GM19025 (cell line): ENCODE data around the gene OSBPL5.

Source experiments
- ATAC-seq: cut with Tn5 transposase; IDR thresholded peaks from one replicate; pipeline ENCODE4 v1.9.1; 2021; ENCODE audit warnings: mild to moderate bottlenecking, low read depth, moderate library complexity; ENCODE audit not compliant: unreplicated experiment

OSBPL5 gene

GRCh38 chr11:3136546-3137455 lies 28.3 kb downstream of the OSBPL5 start:
- ATAC-seq = no peak

- no peak for ATAC-seq
Observed at GRCh38 chr11:3135481-3136440, 29.3 kb downstream of the OSBPL5 start.

DNA sequence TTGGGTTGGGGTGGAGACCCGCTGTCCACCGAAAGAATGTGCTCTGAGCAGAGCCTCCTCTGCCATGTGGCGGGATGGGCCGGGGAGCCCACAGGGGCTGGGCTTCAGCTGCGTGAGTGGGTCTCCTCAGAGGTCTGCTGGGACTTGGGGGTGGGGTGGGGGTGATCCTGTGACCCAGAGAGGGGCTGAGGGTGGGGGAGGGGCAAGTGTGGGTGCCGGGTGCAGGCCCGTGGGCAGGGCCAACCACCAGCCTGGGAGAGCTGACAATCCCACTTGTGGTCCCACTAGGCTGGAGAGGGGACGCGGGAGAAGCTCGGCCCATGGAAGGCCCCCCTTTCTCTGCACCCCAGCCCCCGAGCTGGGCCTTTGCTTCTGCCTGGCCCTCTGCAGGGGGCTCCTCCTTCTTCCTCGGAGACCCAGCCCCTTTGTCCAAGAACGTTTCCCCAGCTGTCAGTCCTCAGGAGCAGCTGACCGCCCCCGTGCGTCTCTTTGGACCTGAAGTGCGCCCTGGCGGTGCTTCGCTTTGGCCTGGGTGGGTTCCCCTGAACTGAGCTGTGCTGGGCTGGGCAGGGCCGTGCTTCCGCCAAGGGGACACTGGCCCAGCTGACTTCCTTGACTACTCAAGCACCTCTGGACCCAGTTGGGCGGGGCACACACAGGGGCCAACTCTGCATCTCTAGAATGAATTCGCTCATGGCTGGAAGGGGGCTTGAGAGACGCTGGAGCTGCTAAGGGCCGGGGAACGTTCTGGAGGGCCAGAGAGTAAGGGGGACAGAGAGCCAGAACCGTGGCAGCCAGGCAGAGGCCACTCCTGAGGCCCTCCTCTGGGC lies 30.2 kb downstream of the OSBPL5 start:
- ATAC-seq = no peak

GRCh38 chr11:3134218-3134621 lies 30.9 kb downstream of the OSBPL5 start:
- ATAC-seq = no peak

DNA sequence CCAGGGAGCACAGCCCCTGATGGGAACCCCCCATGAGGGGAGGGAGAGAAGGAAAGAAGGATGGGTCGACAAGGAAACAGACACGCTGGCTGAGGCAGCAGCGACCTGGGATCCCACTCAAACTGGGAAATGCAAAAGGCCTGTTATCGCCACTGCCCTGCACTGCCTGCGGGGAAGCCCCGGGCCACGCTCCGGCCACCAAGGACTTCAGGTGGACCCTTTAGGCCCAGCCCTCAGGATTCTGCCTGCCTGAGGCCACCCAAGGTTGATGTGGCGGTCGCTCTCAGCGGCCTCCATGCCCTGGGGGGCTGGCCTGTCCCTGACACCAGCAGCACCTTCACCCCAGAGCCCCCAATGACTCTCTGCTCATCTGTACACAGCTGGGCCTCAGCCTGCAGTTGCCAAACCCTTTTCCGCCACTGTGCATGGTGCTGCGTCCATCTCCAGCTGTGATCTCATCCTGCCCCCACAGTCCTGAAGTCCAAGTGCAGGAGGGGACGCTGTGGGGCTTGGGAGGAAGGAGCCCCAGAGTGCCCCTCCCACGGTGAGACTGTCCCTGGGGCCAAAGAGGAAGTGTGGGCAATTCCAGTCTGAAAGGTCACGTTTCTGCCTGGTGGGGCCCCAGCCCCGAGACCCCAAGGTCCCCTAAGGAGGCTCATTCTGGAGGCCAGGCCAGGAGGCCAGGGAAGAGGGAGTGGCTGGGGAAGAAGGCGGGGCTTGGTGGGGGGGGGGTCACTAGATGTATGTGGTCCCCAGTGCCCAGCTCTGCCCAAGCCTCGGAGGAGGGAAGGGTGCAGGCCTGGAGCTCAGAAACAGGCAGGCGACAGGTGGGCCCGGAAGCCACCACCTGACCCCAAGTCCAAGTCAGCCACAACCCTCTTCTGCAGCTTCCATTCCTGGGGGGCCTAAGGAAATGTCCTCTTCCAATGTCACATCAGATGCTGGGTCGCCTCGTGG lies 31.6 kb downstream of the OSBPL5 start:
- no peak for ATAC-seq

- ATAC-seq = no peak
Observed at GRCh38 chr11:3132831-3133260, 32.3 kb downstream of the OSBPL5 start.

- no peak for ATAC-seq
Observed at GRCh38 chr11:3132271-3132781, 32.8 kb downstream of the OSBPL5 start.

DNA sequence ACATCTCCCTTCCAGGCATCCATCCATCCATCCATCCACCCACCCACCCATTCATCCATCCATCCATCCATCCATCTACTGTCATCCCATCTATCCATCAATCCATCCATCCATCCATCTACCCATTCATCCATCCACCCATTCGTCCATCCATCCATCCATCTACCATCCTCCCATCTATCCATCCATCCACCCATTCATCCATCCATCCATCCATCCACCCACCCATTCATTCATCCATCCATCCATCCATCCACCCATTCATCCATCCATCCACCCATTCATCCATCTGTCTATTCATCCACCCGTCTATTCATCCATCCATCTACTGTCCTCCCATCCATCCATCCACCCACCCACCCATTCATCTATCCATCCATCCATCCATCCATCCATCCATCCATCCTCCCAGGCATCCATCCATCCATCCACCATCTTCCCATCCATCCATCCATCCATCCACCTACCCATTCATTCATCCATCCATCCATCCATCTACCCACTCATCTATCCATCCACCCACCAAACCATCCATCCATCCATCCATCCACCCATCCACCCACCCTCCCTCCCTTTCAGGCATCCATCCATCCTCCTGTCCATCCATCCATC lies 33.7 kb downstream of the OSBPL5 start:
- ATAC-seq = no peak

- ATAC-seq = no peak
Observed at GRCh38 chr11:3130269-3131071, 34.6 kb downstream of the OSBPL5 start.

- ATAC-seq = no peak
Observed at GRCh38 chr11:3129591-3130268, 35.4 kb downstream of the OSBPL5 start.

DNA sequence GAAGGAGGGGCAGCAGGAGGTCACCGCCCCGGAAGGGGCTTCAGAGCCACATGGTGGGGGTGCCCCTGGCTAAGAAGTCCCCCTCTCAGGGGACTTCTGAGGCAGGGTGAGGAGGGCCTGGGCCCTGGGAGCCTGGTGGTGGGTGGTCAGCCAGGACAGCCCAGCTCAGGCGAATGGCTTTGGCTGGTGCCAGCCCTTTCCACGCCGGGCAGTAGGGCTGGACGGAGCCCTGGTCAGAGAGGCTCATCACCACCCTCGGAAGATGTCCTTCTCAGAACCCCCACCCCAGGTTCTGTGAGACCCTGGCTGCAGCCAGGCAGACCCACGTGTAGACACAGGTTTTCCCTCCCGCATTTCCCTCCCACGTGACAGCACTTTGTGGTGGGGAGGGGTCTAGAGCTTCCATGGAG lies 35.9 kb downstream of the OSBPL5 start:
- no peak for ATAC-seq

- ATAC-seq = no peak
Observed at GRCh38 chr11:3128356-3129180, 36.5 kb downstream of the OSBPL5 start.

DNA sequence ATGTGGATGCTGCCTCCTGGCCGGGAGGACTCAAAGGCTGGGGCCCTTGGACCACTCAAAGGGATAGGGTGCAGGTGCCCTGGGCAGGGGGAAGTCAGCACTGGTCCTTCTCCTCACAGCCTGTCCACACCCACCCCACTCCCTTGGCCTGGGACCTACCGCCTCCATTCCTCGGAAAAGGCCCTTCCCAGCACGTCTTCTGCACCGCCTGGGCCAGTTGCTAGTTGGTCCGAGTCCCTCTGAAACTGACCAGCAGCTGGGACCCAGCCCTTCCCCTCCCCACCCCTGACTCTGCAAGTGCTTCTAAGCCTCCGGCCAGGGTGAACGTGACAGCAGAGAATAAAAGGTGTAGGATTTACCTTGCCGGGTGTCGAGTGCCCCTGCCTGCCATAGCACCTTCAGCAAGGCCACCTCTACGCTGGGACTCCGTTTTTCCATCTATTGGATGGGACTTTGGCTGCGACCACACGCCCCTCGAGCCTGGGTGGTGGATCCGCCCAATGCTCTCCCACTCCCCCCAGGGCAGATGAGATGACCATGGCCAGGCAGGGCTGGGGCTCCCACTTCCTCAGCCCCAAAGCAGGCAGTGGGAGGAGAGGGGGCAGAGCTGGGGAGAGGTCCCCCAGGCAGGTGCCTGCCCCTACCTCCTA lies 37.3 kb downstream of the OSBPL5 start:
- ATAC-seq = no peak

DNA sequence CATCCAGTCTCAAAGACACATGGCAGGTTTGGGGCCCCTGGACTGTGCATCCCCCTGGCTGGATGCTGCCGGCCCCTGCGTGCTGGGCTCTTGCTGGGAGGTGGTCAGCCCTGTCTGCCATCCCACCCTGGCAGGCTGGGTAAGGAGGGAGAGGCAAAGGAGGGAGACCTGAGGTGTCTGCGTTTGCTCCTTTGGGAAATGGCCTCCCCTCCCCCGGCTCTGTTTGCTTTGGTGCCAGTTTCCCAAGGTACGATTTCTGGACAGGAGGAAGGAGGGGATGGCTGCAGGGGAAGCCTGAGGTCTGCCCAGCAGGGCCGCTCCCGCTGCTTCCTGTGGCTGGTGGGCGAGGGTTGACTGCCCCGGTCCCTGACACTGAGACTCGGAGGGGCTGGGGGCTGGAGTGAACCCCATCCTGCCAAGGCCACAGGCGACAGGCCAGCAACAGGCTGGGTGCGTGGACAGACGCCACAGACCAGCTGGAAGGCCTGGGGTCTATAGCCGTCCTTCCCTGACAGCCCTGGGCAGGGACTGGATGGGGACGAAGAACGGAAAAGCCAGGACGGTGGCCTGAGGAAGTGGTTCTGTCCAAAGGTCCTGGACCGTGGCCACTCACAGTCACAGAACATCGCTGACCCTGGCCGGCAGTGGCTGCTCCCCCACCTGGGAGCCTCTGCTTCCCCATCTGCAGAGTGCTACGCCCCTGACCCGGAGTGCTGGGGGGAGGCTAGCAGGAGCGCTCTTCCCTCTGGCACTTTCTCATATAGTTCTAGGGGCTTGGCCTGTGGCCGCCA lies 38.0 kb downstream of the OSBPL5 start:
- no peak for ATAC-seq

DNA sequence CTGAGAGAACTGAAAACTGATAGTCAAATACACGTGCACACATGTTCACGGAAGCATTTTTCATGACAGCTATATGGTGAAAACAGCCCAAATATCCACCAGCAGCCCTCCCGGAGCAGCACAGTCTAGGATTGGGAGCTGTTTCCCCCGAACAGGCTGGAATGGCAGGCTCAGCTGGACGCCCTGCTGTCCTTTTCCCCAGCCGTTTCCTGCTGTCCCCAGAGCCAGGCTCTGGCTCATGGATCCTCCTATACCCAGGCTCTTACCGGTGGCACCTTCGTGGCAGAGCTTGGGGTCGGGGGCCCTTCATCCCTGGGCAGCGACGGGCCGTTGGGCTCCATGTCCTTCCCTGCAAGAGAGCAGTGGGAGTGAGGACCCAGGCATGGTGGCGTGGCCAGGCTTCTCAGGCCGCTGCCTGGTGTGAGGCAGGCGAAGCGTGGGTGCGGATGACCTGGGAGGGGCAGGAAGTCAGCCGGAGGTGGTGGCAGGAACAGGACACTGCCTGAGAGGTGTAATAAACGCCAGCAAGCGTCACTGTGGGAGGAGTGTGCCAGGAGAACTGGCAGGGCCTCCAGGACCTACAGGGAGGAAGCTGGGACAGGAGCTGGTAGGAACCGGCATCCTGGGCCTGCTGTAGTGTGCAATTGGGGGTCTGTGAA lies 38.8 kb downstream of the OSBPL5 start:
- ATAC-seq = no peak
